ENCODE data around the gene RSF1.
"Not testable (repeated sequence)": the region's sequence is repeated elsewhere in the genome, so short reads cannot be mapped to it uniquely, and the experiment has no call there.

Gene RSF1, protein sequence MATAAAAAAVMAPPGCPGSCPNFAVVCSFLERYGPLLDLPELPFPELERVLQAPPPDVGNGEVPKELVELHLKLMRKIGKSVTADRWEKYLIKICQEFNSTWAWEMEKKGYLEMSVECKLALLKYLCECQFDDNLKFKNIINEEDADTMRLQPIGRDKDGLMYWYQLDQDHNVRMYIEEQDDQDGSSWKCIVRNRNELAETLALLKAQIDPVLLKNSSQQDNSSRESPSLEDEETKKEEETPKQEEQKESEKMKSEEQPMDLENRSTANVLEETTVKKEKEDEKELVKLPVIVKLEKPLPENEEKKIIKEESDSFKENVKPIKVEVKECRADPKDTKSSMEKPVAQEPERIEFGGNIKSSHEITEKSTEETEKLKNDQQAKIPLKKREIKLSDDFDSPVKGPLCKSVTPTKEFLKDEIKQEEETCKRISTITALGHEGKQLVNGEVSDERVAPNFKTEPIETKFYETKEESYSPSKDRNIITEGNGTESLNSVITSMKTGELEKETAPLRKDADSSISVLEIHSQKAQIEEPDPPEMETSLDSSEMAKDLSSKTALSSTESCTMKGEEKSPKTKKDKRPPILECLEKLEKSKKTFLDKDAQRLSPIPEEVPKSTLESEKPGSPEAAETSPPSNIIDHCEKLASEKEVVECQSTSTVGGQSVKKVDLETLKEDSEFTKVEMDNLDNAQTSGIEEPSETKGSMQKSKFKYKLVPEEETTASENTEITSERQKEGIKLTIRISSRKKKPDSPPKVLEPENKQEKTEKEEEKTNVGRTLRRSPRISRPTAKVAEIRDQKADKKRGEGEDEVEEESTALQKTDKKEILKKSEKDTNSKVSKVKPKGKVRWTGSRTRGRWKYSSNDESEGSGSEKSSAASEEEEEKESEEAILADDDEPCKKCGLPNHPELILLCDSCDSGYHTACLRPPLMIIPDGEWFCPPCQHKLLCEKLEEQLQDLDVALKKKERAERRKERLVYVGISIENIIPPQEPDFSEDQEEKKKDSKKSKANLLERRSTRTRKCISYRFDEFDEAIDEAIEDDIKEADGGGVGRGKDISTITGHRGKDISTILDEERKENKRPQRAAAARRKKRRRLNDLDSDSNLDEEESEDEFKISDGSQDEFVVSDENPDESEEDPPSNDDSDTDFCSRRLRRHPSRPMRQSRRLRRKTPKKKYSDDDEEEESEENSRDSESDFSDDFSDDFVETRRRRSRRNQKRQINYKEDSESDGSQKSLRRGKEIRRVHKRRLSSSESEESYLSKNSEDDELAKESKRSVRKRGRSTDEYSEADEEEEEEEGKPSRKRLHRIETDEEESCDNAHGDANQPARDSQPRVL (N-terminal part only)

DNA sequence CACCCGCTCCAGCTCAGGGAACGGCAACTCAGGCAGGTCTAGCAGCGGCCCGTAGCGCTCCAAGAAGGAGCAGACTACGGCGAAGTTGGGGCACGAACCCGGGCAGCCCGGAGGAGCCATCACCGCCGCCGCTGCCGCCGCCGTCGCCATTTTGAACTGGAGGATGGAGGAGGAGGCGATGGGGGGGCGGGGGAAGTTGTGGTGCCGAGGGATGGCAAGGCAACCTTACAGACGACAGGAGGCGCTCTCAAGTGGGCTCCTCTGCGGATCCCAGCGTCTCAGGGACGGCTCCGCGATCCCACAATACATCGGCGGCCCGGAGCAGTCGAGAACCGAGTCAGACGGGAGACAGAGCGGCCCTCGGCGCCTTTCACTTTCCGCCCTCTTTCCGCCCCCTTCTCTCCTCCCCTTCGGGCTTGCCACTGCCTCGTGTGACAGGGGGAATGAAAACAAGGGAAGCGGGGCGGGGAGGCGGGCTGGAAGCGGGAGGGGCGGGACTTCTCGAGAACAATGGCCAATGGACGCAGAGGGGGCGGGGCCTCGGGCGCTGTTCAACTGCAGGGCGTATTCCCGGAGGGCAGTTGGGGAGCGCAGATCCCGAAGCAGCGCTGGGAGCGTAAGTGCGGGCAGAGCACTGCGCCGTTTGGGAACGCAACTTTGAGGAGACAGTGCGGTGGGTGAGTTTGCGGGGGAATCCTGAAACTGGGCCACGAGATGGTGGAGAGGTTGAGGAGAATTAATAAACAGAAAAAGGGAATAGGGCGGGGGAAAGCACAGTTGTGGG lies at the start of gene RSF1, which contains the start of gene AAMDC:
RSF1 (minus strand) TSS at position 158 of the 784 bp plus-strand sequence; CDS start at position 150, 8 bp downstream.
AAMDC (plus strand) TSS at position 580 of the 784 bp plus-strand sequence. CDS start 21,353 bp downstream, outside the sequence.
- peak within 1 kb of the TSS; percentile 88 to 100 (median 99) for H3K4me3 ChIP-seq
- H3K27ac ChIP-seq, result peak within 1 kb of the TSS; percentile 87 to 98 (median 96)

DNA sequence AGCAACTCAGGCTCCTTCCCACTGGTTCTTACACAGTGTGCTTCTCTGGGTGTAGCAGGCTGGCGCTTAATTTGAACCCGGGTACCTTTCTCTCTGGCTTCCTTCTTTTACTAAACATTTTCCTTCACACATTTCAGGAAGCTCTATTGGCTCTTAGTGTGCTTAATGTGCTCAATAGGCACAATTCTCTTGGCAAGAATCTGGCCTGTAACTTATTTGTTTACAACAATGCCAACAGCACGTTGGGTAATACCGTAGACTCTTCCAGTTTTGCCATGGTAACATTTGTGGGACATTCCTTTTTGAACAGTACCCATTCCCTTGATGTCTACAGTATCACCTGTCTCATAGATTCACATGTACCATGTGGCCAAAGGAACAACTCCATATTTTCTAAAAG lies 48.2 kb upstream of the RSF1 start:
- Histone ChIP-seq H3K27ac (no peak overlapping the region), H3K4me3 (no peak overlapping the region)

DNA sequence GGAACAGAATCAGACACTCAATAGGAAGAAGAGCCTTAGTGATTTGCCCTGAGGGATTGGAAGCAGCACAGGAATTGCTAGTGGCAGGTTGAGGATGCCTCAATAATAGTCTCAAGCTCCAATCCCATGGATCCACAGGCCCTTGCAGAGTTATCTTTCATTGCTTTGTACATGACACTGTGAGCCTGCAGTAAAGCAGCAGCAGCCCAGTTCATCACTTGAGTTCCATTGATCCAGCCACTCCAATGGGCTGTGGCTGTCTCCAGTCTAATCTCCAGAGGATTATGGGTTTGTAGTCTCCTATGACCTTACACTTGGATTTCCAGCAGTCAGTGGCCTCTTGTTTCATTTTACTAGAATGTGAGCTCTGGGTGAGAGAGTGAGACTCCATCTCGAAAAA lies 45.8 kb upstream of the RSF1 start:
- H3K4me3 ChIP-seq, result no peak overlapping the region

DNA sequence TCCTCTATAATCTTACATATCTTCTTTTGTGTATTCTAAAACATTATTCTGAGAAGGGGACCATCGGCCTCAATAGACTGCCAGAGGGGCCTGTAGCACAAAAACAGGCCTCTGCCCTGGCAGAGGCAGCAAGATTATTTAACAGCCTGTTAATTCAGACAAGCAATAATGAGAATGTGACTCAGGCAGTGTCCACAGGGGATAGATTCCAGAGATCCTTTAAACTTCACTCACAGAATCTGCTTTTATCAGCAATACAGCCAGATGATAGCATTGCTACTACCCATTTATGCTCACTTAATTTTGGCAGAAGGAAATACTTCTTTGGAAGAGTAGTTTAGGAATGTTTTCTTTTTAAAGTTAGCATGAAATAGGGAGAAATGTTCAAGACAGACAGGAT lies 45.3 kb upstream of the RSF1 start:
- Histone ChIP-seq H3K4me3 (no peak overlapping the region), H3K27ac (no peak overlapping the region)

More for the DNA sequence above, 45.8 kb upstream of the RSF1 start:
- no peak overlapping the region for H3K27ac ChIP-seq

DNA sequence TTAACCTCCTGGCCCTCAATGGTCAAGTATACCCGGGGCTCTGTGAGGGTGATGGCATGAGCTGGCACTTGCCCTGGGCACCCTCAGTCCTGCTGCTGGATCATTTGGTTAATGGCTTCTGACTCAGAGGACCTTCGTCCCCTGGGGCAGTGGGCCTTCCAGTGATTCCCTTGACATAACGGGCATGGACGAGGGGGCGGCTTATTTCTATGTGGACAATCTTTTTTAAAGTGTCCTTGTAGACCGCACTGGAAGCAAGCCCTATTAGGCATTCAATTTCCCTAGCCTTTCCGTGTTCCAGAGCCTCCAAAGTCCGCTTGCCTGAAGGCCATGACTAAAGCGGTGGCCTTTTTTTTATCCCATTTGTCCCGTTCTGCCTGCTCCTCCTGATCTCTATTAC lies 40.9 kb upstream of the RSF1 start:
- H3K27ac ChIP-seq, H3K4me3 ChIP-seq: not testable (repeated sequence)

DNA sequence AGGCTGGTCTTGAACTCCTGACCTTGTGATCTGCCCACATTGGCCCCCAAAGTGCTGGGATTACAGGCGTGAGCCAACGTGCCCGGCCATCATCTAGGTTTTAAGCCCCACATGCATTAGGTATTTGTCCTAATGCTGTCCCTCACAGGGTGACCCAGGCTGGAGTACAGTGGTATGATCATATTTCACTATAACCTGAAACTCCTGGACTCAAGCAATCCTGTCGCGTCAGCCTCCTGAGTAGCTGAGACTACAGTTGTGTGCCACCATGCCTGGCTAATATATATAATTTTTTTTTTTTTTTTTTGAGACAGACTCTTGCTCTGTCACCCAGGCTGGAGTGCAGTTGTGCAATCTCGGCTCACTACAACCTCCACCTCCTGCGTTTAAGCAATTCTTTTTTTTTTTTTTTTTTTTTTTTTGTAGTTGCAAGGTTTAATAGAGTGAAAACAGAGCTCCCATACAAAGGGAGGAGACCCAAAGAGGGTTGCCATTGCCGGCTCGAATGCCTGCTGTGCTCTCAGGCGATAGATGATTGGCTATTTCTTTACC lies 37.5 kb upstream of the RSF1 start:
- H3K4me3 ChIP-seq, H3K27ac ChIP-seq: not testable (repeated sequence)

DNA sequence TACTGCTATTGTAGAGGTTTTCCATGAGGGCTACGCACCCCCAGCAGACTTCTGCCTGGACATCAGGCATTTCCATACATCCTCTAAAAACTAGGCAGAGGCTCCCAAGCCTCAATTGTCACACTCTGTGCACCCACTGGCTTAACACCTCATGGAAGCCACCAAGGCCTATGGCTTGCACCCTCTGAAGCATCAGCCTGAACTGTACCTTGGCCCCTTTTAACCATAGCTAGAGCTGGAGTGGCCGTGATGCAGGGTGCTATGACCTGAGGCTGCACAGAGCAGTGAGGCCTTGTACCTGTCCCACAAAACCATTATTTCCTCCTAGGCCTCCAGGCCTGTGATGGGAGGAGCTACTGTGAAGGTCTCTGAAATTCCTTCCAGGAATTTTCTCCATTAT lies 34.3 kb upstream of the RSF1 start:
- Histone ChIP-seq H3K27ac (no peak overlapping the region), H3K4me3 (no peak overlapping the region)

DNA sequence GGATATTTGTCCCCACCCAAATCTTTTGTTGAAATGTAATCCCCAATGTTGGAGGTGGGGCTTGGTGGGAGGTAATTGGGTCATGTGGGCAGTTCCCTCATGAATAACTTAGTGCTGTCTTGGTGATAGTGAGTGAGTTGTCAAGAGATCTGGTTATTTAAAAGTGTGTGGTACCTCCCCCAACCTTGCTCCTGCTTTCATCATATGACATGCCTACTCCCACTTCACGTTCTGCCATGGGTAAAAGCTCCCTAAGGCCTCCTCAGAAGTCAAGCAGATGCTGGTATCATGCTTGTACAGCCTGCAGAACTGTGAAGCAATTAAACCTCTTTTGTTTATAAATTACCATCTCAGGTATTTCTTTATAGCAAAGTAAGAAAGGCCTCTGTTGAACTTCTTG lies 31.0 kb upstream of the RSF1 start:
- Histone ChIP-seq H3K4me3 (no peak overlapping the region), H3K27ac (no peak overlapping the region)

DNA sequence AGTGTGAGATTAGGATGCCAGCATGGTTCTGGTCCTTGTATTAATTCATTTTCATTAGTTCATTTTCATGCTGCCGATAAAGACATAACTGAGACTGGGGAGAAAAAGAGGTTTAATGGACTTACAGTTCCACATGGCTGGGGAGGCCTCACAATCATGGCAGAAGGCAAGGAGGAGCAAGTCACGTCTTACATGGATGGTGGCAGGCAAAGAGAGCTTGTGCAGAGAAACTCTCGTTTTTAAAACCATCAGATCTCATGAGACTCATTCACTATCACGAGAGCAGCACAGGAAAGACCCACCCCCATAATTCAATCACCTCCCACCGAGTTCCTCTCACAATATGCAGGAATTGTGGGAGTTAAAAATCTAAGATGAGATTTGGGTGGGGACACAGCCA lies 23.2 kb upstream of the RSF1 start:
- not testable (repeated sequence) for H3K4me3 ChIP-seq, H3K27ac ChIP-seq

DNA sequence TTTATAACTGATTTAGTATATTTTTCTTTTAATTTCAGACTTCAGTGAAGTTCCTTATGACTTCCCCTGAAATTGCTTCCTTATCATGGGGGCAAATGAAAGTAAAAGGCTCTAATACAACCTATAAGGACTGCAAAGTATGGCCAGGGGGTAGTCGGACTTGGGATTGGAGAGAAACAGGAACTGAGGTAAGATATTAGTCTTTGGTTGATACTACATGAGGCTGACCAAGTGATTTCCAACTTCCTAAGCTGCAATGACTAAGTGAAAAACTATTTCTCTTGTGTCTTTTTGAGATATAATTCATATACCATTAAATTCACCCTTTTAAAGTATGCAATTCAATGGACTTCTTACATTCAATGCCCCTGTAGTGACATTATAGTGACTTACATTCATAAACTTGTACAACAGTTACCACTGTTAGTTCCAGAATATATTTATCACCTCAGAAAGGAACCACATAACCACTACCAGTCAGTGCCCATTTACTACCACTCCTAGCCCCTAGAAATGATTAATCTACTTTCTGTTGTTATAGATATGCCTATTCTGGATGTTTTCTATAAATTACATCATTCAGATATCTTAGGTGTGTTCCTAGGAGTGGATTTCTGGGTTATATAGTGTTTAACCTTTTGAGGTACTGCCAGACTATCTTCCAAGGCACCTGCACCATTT lies 22.1 kb upstream of the RSF1 start:
- Histone ChIP-seq H3K4me3 (no peak overlapping the region), H3K27ac (no peak overlapping the region)

DNA sequence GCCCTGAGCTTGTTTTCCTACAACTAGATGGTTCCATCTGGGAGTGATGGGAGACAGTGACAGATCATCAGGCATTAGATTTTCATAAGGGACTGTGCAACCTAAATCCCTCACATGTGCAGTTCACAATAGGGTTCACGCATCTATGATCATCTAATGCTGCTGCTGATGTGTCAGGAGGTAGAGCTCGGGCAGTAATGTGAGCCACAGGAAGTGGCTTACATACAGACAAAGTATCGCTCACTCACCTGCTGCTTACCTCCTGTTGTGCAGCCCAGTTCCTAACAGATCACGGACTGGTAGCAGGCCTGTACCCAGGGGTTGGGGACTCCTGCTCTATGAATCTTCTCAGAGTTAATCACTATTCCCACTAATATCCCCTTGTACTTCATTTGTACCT lies 12.8 kb upstream of the RSF1 start:
- Histone ChIP-seq H3K27ac (no peak overlapping the region), H3K4me3 (no peak overlapping the region)

DNA sequence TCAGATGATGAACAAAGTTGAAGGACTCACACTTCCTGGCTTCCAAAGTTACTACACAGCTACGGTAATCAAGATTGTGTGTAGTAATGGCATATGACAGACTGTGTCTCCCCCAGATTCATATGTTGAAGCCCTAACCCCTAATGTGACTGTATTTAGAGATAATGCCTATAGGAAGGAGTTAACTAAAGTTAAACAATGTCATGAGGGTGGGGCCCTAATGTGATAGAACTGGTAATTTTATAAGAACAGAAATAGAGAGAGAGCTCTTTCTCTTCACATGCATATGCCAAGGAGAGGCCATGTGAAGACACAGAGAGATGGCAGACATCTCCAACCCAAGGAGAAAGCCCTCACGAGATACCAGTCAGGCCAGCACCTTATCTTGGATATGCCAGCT lies 8.4 kb upstream of the RSF1 start:
- H3K27ac ChIP-seq, result no peak overlapping the region
- no peak overlapping the region for H3K4me3 ChIP-seq

DNA sequence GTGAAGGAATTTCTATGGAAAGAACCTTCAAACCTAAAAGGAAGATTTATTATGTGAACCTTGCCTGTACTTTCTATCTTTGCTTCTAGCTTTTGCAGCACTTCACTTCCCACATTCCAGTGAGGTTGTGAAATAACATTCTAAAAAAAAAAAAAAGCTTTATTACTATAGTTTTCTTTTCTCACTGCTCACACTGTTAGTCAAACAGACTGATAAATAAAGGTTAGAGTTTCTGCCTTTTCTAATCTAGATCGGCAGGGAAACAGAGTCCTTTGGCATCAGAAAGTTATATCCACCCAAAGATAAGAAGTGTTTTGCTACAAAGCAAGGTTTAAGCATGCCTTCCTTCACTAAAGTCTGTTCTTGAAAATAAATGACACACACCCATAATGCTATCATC lies 3.3 kb upstream of the RSF1 start:
- Histone ChIP-seq H3K27ac (peak overlapping the region in 1 of 21 experiments; percentile 19), H3K4me3 (no peak overlapping the region)

DNA sequence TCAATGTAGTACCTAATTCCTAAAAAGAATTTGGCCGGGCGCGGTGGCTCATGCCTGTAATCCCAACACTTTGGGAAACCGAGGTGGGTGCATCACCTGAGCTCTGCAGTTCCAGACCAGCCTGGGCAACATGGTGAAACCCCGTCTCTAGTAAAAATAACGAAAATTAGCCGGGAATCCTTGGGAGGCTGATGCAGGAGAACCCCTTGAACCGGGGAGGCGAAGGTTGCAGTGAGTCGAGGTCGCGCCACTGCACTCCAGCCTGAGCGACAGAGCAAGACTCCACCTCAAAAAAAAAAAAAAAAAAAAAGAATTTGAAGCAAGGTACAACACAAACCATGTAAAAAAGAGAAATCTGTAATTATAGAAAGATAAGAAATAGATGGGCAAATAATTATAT lies 1.6 kb upstream of the RSF1 start:
- Histone ChIP-seq H3K4me3 (peak overlapping the region in 3 of 7 experiments; percentile 99 to 100 (median 100)), H3K27ac (peak overlapping the region in 1 of 21 experiments; percentile 88)

DNA sequence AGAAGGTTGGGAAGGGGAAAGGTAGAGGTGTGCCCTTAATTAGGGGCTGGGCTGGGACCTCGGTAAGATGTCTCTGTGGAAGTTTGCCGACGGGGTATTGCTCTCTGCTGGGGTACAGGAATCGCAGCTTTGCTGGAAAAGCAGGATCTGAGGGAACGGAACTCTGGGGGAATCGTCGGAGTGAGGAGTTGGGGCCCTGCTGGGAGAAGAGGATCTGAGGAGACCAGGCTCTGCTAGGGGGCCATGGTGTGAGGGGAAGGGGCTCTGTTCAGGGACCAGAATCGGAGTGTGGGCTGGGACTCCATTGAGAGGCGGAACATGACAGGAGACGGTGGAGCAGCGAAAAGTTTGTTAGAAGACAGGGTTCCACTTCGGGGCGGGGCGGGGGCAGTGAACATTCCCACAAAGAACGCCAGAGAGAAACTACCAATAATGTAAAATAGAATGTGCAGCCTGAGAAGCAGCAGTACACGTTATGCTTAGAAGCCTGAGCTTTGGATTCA lies 878 bp upstream of the RSF1 start:
- H3K4me3 ChIP-seq, result peak overlapping the region; percentile 88 to 100 (median 99)
- peak overlapping the region in 20 of 21 experiments; percentile 43 to 98 (median 82) for H3K27ac ChIP-seq

DNA sequence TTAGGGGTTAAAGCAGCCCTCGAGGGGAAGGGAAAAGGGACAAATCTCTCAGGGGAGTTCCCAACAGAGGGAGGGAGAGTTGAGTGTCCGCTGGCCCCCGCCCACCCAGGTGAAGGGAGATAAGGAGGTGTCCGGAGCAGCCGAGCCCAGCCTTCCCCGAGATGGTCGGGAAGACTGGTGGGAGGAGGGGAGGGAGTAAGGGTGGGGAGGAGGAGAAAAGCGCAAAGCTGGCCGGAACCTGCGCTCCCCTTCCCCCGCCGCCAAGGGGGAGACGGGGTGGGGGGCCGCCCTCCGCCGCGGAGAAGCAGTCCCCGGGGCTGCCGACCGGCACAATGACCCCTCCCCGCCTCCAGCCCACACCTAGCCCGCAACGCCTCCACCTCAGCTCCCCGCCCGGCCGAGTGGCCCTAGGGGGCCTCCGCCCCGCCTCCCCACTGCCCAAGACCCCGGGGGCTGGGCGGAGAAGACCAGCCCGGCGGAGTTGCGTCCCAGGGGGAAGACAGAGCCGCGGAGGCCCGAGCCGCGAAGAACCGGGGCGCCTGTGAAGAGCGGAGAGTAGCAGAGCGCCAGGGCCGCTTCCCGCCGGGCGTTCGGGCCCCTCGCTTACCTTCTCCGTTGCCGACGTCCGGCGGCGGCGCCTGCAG lies 479 bp downstream of the RSF1 start:
- peak overlapping the region; percentile 88 to 100 (median 99) for H3K4me3 ChIP-seq
- peak overlapping the region; percentile 87 to 98 (median 96) for H3K27ac ChIP-seq

DNA sequence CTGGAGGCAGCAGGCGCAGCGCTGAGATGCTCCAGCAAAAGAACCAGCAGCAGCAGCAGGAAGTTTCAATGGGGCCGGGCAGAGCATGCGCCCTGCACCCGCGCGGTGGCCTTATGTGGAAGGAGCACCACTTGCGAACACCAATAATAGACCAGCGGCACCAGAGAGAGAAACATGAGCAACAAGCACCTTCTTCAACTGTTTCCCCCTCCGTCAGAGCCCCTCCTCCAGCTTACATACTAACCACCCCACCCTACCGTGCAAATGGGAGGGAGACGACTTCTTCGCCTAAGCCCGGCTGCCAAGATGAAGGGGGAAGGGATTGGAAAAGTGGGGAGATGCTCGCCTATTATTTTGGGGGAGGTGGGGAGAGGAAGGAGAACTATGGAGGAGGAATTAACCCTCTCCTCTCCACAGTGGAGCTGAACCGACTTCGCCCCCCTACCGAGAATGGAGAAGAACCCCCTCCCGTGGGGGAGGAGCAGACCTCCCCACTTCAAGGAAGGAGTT lies 1.1 kb downstream of the RSF1 start:
- H3K27ac ChIP-seq, result peak overlapping the region; percentile 87 to 98 (median 96)
- H3K4me3 ChIP-seq, result peak overlapping the region; percentile 88 to 100 (median 99)
